Breast epithelium (tissue), 4 donors: Measurements from ENCODE around the gene DSCAM. TPM values are rescaled to one million over a fixed set of nuclear protein-coding genes. Genes with fewer than 3 reads are reported as not detected.

ENCODE experiments used
- DNase-seq, 2 donors: peaks; one replicate each; pipeline ENCODE4 v3.0.0-alpha.2; 2019; ENCODE audit warnings: low spot score in 2 of 2
- H3K27ac ChIP-seq, 2 donors: fragments of 200-600 bp; sonication (generic) in 1 of 2; one replicate each; pipeline ENCODE4 v1.5.1; 2016 to 2019; ENCODE audit warnings: mild to moderate bottlenecking in 1 of 2
- H3K27me3 ChIP-seq, 2 donors: fragments of 200-600 bp; sonication (generic) in 1 of 2; one replicate each; pipeline versions ENCODE4 v1.5.1 to v1.6.0; 2017 to 2019; ENCODE audit warnings: control low read depth in 1 of 2, mild to moderate bottlenecking in 1 of 2
- H3K36me3 ChIP-seq: fragments of 200-600 bp; one replicate; pipeline ENCODE4 v1.5.1; 2019
- H3K4me1 ChIP-seq, 2 donors: fragments of 200-600 bp; sonication (generic); one replicate each; pipeline ENCODE4 v1.5.1; 2016 to 2019; ENCODE audit warnings: control low read depth in 1 of 2
- H3K4me3 ChIP-seq, 3 donors: fragments of 200-600 bp; sonication (generic); 1 replicate in 2 of 3; 2 replicates in 1 of 3; pipeline ENCODE4 v1.5.1; 2016 to 2019; ENCODE audit warnings: mild to moderate bottlenecking in 3 of 3, moderate library complexity in 2 of 3
- H3K9me3 ChIP-seq, 2 donors: fragments of 200-600 bp; sonication (generic) in 1 of 2; one replicate each; pipeline ENCODE4 v1.5.1; 2016 to 2019; ENCODE audit warnings: control low read depth in 1 of 2
- CTCF ChIP-seq, 3 donors: fragments of 450-650 bp; IDR thresholded peaks; one replicate each; pipeline ENCODE4 v1.5.1; 2016 to 2017; ENCODE audit warnings: antibody characterized with exemption in 3 of 3, mild to moderate bottlenecking in 3 of 3, moderate library complexity in 3 of 3
- POLR2A ChIP-seq: fragments of 450-650 bp; IDR thresholded peaks from one replicate; pipeline ENCODE4 v1.6.1; 2016; ENCODE audit warnings: antibody characterized with exemption, mild to moderate bottlenecking, moderate library complexity
- POLR2AphosphoS5 ChIP-seq, 3 donors: sonication (generic); formaldehyde crosslinking; IDR thresholded peaks; one replicate each; pipeline ENCODE4 v1.6.1; 2017; ENCODE audit warnings: antibody characterized with exemption in 3 of 3
- intact Hi-C: fragments of 100-400 bp; cut with DNase I; formaldehyde crosslinking; loops from one replicate; pipeline ENCODE4 v1.15.1; 2023; ENCODE audit warnings: low total_unique reads
- total RNA-seq, 3 donors: library from RNA; depleted of rRNA; stranded (reverse); fragments of >200 nt; gene quantifications; one replicate each; pipeline ENCODE4 v1.1.0, GENCODE V29; 2016

Gene DSCAM
- total RNA-seq, 3 donors from 2014 or later = 0.33 to 0.44 TPM; not detected in 1

GRCh38 chr21:40436261-40436660 is 410.7 kb downstream of the DSCAM start:
- Histone ChIP-seq H3K4me1 (no peaks in the 10 kb centered on the region), H3K36me3 (no peaks in the 10 kb centered on the region), H3K4me3 (no peak overlapping the region), H3K27ac (no peak overlapping the region), H3K27me3 (no peaks in the 10 kb centered on the region), H3K9me3 (peaks cover 0 to 5% of the 10 kb centered on the region in 2 donors)
- no peak for TF ChIP-seq CTCF (IDR thresholded peaks at IDR 0.05)
- intact Hi-C loops = loop anchor here (5.0 kb wide), 1 partner anchor 106 kb away; no protein-coding TSS in a partner anchor
- DNase-seq = no peak

- Histone ChIP-seq H3K9me3 (no peaks in the 10 kb centered on the region), H3K4me3 (no peak overlapping the region), H3K36me3 (no peaks in the 10 kb centered on the region), H3K27me3 (no peaks in the 10 kb centered on the region), H3K27ac (no peak overlapping the region), H3K4me1 (no peaks in the 10 kb centered on the region)
- DNase-seq = no peak
- intact Hi-C loops = no loop called here
- no peak for TF ChIP-seq POLR2A
- TF ChIP-seq POLR2AphosphoS5 (IDR thresholded peaks at IDR 0.05) = no peak
- TF ChIP-seq CTCF (IDR thresholded peaks at IDR 0.05) = no peak
These were observed 413.4 kb downstream of the DSCAM start for GRCh38 chr21:40433538-40433937.

- H3K27ac ChIP-seq = no peak overlapping the region
- no peak overlapping the region for H3K4me3 ChIP-seq
- DNase-seq = no peak
- no peaks in the 10 kb centered on the region for H3K27me3 ChIP-seq
- TF ChIP-seq CTCF (IDR thresholded peaks at IDR 0.05) (no peak), POLR2AphosphoS5 (IDR thresholded peaks at IDR 0.05) (no peak), POLR2A (no peak)
- H3K36me3 ChIP-seq = no peaks in the 10 kb centered on the region
- H3K9me3 ChIP-seq = no peaks in the 10 kb centered on the region
- H3K4me1 ChIP-seq = no peaks in the 10 kb centered on the region
- intact Hi-C loops = no loop called here
These were observed 421.0 kb downstream of the DSCAM start for GRCh38 chr21:40425981-40426380.

GRCh38 chr21:40422896-40423635 is 423.9 kb downstream of the DSCAM start:
- Histone ChIP-seq H3K4me1 (no peaks in the 10 kb centered on the region), H3K27me3 (no peaks in the 10 kb centered on the region), H3K4me3 (no peak overlapping the region), H3K9me3 (peaks cover 0 to 6% of the 10 kb centered on the region in 2 donors), H3K27ac (no peak overlapping the region), H3K36me3 (no peaks in the 10 kb centered on the region)
- intact Hi-C loops = no loop called here
- no peak for TF ChIP-seq CTCF (IDR thresholded peaks at IDR 0.05)
- TF ChIP-seq POLR2AphosphoS5 (IDR thresholded peaks at IDR 0.05) = no peak
- TF ChIP-seq POLR2A = no peak
- no peak for DNase-seq

- Histone ChIP-seq H3K36me3 (no peaks in the 10 kb centered on the region), H3K27ac (no peak overlapping the region), H3K4me3 (no peak overlapping the region), H3K27me3 (no peaks in the 10 kb centered on the region), H3K4me1 (no peaks in the 10 kb centered on the region), H3K9me3 (peaks cover 0 to 6% of the 10 kb centered on the region in 2 donors)
- intact Hi-C loops = no loop called here
- TF ChIP-seq CTCF (IDR thresholded peaks at IDR 0.05) (no peak), POLR2A (no peak), POLR2AphosphoS5 (IDR thresholded peaks at IDR 0.05) (no peak)
- DNase-seq = no peak
These were observed 425.8 kb downstream of the DSCAM start for GRCh38 chr21:40421121-40421520.
